Panc1 (cell line): Measurements from ENCODE around the gene INPP5E. TPM values are rescaled to one million over a fixed set of nuclear protein-coding genes. Genes with fewer than 3 reads are reported as not detected.

ENCODE experiments used
- ATAC-seq: fragments of 200-7000 bp; cut with Tn5 transposase; 2 replicates; pipeline ENCODE4 v1.9.1; 2020; ENCODE audit warnings: mild to moderate bottlenecking, moderate library complexity
- BruUV-seq: library from RNA; stranded (reverse); fragments of 400-500 nt; replicated peaks from 2 replicates; lab custom pipeline; 2021; lab: Mats Ljungman, UMichigan
- CTCF ChIA-PET: fragments of 300-600 bp; sonication (Branson Sonifier 250); formaldehyde crosslinking; loops from one replicate; lab custom pipeline; 2022; ENCODE audit warnings: antibody characterized with exemption; lab: Charles Lee
- POLR2A ChIA-PET: fragments of 300-600 bp; sonication (Branson Sonifier 250); formaldehyde crosslinking; loops from one replicate; lab custom pipeline; 2022; ENCODE audit warnings: antibody characterized with exemption; lab: Charles Lee
- DNase-seq: peaks from one replicate; pipeline ENCODE4 v3.0.0-alpha.2; 2010; ENCODE audit warnings: low read depth, low spot score
- H3K27ac ChIP-seq: 2 replicates; pipeline ENCODE4 v1.5.1; 2011; ENCODE audit warnings: mild to moderate bottlenecking, low read length, inconsistent platforms
- H3K27me3 ChIP-seq: fragments of 200-500 bp; sonication (Bioruptor generic); 2 replicates; pipeline ENCODE4 v1.6.0; 2014; ENCODE audit warnings: low read length, inconsistent platforms; ENCODE audit not compliant: control insufficient read depth, insufficient read depth
- H3K36me3 ChIP-seq: fragments of 200-500 bp; sonication (Bioruptor generic); 2 replicates; pipeline ENCODE4 v1.5.1; 2014; ENCODE audit warnings: inconsistent platforms, mild to moderate bottlenecking, low read length, moderate library complexity; ENCODE audit not compliant: control insufficient read depth, insufficient read depth
- H3K4me1 ChIP-seq: 2 replicates; pipeline ENCODE4 v1.5.1; 2011; ENCODE audit warnings: inconsistent platforms, mild to moderate bottlenecking, low read length, moderate library complexity; ENCODE audit not compliant: control insufficient read depth, insufficient read depth
- H3K4me3 ChIP-seq, 2 experiments: 2 replicates each; pipeline ENCODE4 v1.5.1; 2011 to 2012; ENCODE audit warnings: low read depth in 2 of 2, low read length in 2 of 2, mild to moderate bottlenecking in 2 of 2, inconsistent platforms in 1 of 2, moderate library complexity in 1 of 2
- H3K9me3 ChIP-seq: fragments of 200-500 bp; sonication (Bioruptor generic); 2 replicates; pipeline ENCODE4 v1.5.1; 2014; ENCODE audit warnings: low read depth, mild to moderate bottlenecking, inconsistent platforms, low read length, moderate library complexity; ENCODE audit not compliant: control insufficient read depth, insufficient read depth
- POLR2AphosphoS5 ChIP-seq: IDR thresholded peaks from 2 replicates; pipeline ENCODE4 v1.6.1; 2012; ENCODE audit warnings: mild to moderate bottlenecking, low read depth, low read length, moderate library complexity
- SIN3A ChIP-seq: IDR thresholded peaks from 2 replicates; pipeline ENCODE4 v1.6.1; 2012; ENCODE audit warnings: low read depth, mild to moderate bottlenecking, low read length, moderate library complexity, borderline replicate concordance; ENCODE audit not compliant: insufficient read depth
- TCF7L2 ChIP-seq: IDR thresholded peaks from 2 replicates; pipeline ENCODE4 v1.6.1; 2011; ENCODE audit warnings: mild to moderate bottlenecking, low read depth, low read length, inconsistent platforms
- in situ Hi-C: cut with HindIII; loops from 2 replicates; pipeline ENCODE4 v1.10.0; 2016; ENCODE audit warnings: low sequenced_read_pairs, low pct_unique_long_range_greater_than_20kb
- intact Hi-C: fragments of 100-400 bp; cut with micrococcal nuclease; formaldehyde crosslinking; loops from one replicate; pipeline ENCODE4 v1.10.0; 2022; ENCODE audit not compliant: unreplicated experiment
- total RNA-seq: library from RNA; stranded (reverse); gene quantifications from one replicate; pipeline ENCODE4 v1.2.1, GENCODE V29; 2021; ENCODE audit not compliant: unreplicated experiment
- TF ChIP-seq, protein P1 (sequence below): fragments of 450-650 bp; IDR thresholded peaks from 2 replicates; pipeline ENCODE4 v1.5.1; 2017; ENCODE audit warnings: mild to moderate bottlenecking
- TF ChIP-seq, protein P2 (sequence below), 2 experiments: IDR thresholded peaks; 2 replicates each; pipeline ENCODE4 v1.6.1; 2011 to 2012; ENCODE audit warnings: low read depth in 2 of 2, control low read depth in 1 of 2, low read length in 1 of 2, mild to moderate bottlenecking in 1 of 2, moderate library complexity in 1 of 2; ENCODE audit not compliant: insufficient read depth in 1 of 2

INPP5E gene
- total RNA-seq, 1 experiment from 2014 or later = 14.1 TPM

GRCh38 chr9:136380381-136380780 lies 59.3 kb downstream of the INPP5E start:
- ATAC-seq (no peak), DNase-seq (no peak)
- Histone ChIP-seq H3K9me3 (no peaks in the 10 kb centered on the region), H3K27ac (no peak overlapping the region), H3K4me1 (no peaks in the 10 kb centered on the region), H3K27me3 (no peaks in the 10 kb centered on the region), H3K36me3 (no peaks in the 10 kb centered on the region), H3K4me3 (no peak overlapping the region)
- TF ChIP-seq TCF7L2 = no peak
- TF ChIP-seq POLR2AphosphoS5 = no peak
- TF ChIP-seq SIN3A = no peak
- TF ChIP-seq, protein P1, sequence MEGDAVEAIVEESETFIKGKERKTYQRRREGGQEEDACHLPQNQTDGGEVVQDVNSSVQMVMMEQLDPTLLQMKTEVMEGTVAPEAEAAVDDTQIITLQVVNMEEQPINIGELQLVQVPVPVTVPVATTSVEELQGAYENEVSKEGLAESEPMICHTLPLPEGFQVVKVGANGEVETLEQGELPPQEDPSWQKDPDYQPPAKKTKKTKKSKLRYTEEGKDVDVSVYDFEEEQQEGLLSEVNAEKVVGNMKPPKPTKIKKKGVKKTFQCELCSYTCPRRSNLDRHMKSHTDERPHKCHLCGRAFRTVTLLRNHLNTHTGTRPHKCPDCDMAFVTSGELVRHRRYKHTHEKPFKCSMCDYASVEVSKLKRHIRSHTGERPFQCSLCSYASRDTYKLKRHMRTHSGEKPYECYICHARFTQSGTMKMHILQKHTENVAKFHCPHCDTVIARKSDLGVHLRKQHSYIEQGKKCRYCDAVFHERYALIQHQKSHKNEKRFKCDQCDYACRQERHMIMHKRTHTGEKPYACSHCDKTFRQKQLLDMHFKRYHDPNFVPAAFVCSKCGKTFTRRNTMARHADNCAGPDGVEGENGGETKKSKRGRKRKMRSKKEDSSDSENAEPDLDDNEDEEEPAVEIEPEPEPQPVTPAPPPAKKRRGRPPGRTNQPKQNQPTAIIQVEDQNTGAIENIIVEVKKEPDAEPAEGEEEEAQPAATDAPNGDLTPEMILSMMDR = no peak
- TF ChIP-seq, protein P2, sequence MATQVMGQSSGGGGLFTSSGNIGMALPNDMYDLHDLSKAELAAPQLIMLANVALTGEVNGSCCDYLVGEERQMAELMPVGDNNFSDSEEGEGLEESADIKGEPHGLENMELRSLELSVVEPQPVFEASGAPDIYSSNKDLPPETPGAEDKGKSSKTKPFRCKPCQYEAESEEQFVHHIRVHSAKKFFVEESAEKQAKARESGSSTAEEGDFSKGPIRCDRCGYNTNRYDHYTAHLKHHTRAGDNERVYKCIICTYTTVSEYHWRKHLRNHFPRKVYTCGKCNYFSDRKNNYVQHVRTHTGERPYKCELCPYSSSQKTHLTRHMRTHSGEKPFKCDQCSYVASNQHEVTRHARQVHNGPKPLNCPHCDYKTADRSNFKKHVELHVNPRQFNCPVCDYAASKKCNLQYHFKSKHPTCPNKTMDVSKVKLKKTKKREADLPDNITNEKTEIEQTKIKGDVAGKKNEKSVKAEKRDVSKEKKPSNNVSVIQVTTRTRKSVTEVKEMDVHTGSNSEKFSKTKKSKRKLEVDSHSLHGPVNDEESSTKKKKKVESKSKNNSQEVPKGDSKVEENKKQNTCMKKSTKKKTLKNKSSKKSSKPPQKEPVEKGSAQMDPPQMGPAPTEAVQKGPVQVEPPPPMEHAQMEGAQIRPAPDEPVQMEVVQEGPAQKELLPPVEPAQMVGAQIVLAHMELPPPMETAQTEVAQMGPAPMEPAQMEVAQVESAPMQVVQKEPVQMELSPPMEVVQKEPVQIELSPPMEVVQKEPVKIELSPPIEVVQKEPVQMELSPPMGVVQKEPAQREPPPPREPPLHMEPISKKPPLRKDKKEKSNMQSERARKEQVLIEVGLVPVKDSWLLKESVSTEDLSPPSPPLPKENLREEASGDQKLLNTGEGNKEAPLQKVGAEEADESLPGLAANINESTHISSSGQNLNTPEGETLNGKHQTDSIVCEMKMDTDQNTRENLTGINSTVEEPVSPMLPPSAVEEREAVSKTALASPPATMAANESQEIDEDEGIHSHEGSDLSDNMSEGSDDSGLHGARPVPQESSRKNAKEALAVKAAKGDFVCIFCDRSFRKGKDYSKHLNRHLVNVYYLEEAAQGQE (IDR thresholded peaks at IDR 0.05; ENCODE audit: insufficient read depth in 1 of 2, low read depth in 2 of 2, low read length in 1 of 2) = no peak
- CTCF ChIA-PET = no interaction called here
- in situ Hi-C loops (no loop called here), intact Hi-C loops (no loop called here)
- POLR2A ChIA-PET = no interaction called here
- BruUV-seq = no TSS peak

DNA sequence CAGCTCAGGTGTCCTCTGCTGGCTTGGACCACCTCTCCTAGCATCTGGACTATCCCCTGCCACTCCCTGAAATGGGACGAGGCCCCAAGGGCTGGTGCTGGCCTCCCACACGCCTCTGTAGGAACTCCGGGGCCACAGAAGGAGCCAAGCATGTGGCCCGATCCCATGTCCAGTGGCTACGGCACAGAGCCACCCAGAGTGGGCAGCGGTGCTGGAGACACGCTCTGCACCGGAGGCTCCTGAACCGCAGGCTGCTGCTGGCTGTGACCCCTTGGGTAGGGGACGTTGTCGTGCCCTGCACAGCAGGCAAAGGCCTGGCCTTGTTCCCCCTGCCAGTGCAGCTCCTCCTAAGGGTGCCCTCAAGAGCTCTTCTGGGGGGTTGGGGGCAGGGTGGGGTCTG lies 59.8 kb downstream of the INPP5E start:
- DNase-seq = no peak
- H3K27me3 ChIP-seq = no peaks in the 10 kb centered on the region
- BruUV-seq = no TSS peak
- POLR2A ChIA-PET = no interaction called here
- TF ChIP-seq, protein P1 = no peak
- TF ChIP-seq TCF7L2 (no peak), POLR2AphosphoS5 (no peak), SIN3A (no peak)
- TF ChIP-seq, protein P2 (IDR thresholded peaks at IDR 0.05; ENCODE audit: insufficient read depth in 1 of 2, low read depth in 2 of 2, low read length in 1 of 2) = no peak
- no peak overlapping the region for H3K27ac ChIP-seq
- no peaks in the 10 kb centered on the region for H3K9me3 ChIP-seq
- ATAC-seq = no peak
- H3K4me1 ChIP-seq = no peaks in the 10 kb centered on the region
- no peak overlapping the region for H3K4me3 ChIP-seq
- H3K36me3 ChIP-seq = no peaks in the 10 kb centered on the region
- intact Hi-C loops = no loop called here
- CTCF ChIA-PET = no interaction called here
- in situ Hi-C loops = no loop called here
